GM18520 (cell line): Measurements from ENCODE around the gene HMX1.

Experiments used
- ATAC-seq: cut with Tn5 transposase; IDR thresholded peaks from one replicate; pipeline ENCODE4 v1.9.1; 2021; ENCODE audit not compliant: unreplicated experiment

HMX1 gene

GRCh38 chr4:8910100-8910821, 38.6 kb upstream of the HMX1 start:
- no peak for ATAC-seq

GRCh38 chr4:8909548-8909947, 37.9 kb upstream of the HMX1 start:
- ATAC-seq = no peak

GRCh38 chr4:8908206-8908893, 36.7 kb upstream of the HMX1 start:
- no peak for ATAC-seq

GRCh38 chr4:8907596-8908205, 36.1 kb upstream of the HMX1 start:
- no peak for ATAC-seq

- ATAC-seq = no peak
Observed at GRCh38 chr4:8906991-8907595, 35.5 kb upstream of the HMX1 start.

GRCh38 chr4:8906668-8906970, 35.0 kb upstream of the HMX1 start:
- ATAC-seq = no peak

- no peak for ATAC-seq
Observed at GRCh38 chr4:8905773-8906667, 34.4 kb upstream of the HMX1 start.

GRCh38 chr4:8905226-8905772, 33.7 kb upstream of the HMX1 start:
- ATAC-seq = no peak

GRCh38 chr4:8904666-8905065, 33.0 kb upstream of the HMX1 start:
- no peak for ATAC-seq

- ATAC-seq = no peak
Observed at GRCh38 chr4:8904041-8904501, 32.4 kb upstream of the HMX1 start.

GRCh38 chr4:8901335-8901734, 29.7 kb upstream of the HMX1 start:
- no peak for ATAC-seq

GRCh38 chr4:8900588-8900987, 28.9 kb upstream of the HMX1 start:
- ATAC-seq = no peak

GRCh38 chr4:8898419-8898818, 26.8 kb upstream of the HMX1 start:
- ATAC-seq = no peak

- no peak for ATAC-seq
Observed at GRCh38 chr4:8897251-8898167, 25.9 kb upstream of the HMX1 start.

- no peak for ATAC-seq
Observed at GRCh38 chr4:8896506-8896905, 24.9 kb upstream of the HMX1 start.

GRCh38 chr4:8896071-8896470, 24.4 kb upstream of the HMX1 start:
- ATAC-seq = no peak

- ATAC-seq = no peak
Observed at GRCh38 chr4:8895295-8895694, 23.7 kb upstream of the HMX1 start.

- no peak for ATAC-seq
Observed at GRCh38 chr4:8894424-8894816, 22.8 kb upstream of the HMX1 start.

- no peak for ATAC-seq
Observed at GRCh38 chr4:8893624-8894423, 22.2 kb upstream of the HMX1 start.
